Activated CD4-positive, alpha-beta T cell treated with anti-CD3 and anti-CD28 coated beads for 24 hours (primary cell): ENCODE results near the gene TTC22.

Experiments
- DNase-seq, 2 donors: peaks; one replicate each; pipeline ENCODE4 v3.0.0-alpha.2; 2020; ENCODE audit warnings: low read depth in 2 of 2

Gene TTC22

GRCh38 chr1:54808443-54809207 is 7.5 kb upstream of the TTC22 start:
- DNase-seq, result no peak

- DNase-seq, result no peak
Measured at GRCh38 chr1:54807756-54808155, 6.6 kb upstream of the TTC22 start.

- no peak for DNase-seq
Measured at GRCh38 chr1:54806931-54807611, 5.9 kb upstream of the TTC22 start.

GRCh38 chr1:54805981-54806381 is 4.9 kb upstream of the TTC22 start:
- no peak for DNase-seq

GRCh38 chr1:54805466-54805865 is 4.3 kb upstream of the TTC22 start:
- DNase-seq, result no peak

- no peak for DNase-seq
Measured at GRCh38 chr1:54804471-54805132, 3.5 kb upstream of the TTC22 start.

- no peak for DNase-seq
Measured at GRCh38 chr1:54803761-54804470, 2.8 kb upstream of the TTC22 start.

- DNase-seq, result no peak
Measured at GRCh38 chr1:54800041-54800898, 853 bp downstream of the TTC22 start.

- DNase-seq, result peak; percentile 15 to 18
Measured at GRCh38 chr1:54798769-54799641, 2.1 kb downstream of the TTC22 start.

- no peak for DNase-seq
Measured at GRCh38 chr1:54798206-54798605, 2.9 kb downstream of the TTC22 start.

GRCh38 chr1:54796902-54797301 is 4.2 kb downstream of the TTC22 start:
- no peak for DNase-seq

- DNase-seq, result no peak
Measured at GRCh38 chr1:54795841-54796468, 5.2 kb downstream of the TTC22 start.

GRCh38 chr1:54795356-54795665 is 5.8 kb downstream of the TTC22 start:
- DNase-seq, result no peak

GRCh38 chr1:54794451-54795355 is 6.4 kb downstream of the TTC22 start:
- no peak for DNase-seq

GRCh38 chr1:54792686-54793282 is 8.3 kb downstream of the TTC22 start:
- DNase-seq, result no peak

GRCh38 chr1:54791880-54792522 is 9.1 kb downstream of the TTC22 start:
- DNase-seq, result peak; percentile 49 to 60

- DNase-seq, result no peak
Measured at GRCh38 chr1:54788459-54788858, 12.7 kb downstream of the TTC22 start.

GRCh38 chr1:54787604-54788003 is 13.5 kb downstream of the TTC22 start:
- DNase-seq, result no peak
